HG03060 (cell line): ENCODE data around the gene ANKLE2.

Experiments used
- ATAC-seq: cut with Tn5 transposase; IDR thresholded peaks from one replicate; pipeline ENCODE4 v1.9.1; 2021; ENCODE audit warnings: low read depth, moderate number of reproducible peaks; ENCODE audit not compliant: unreplicated experiment

The ANKLE2 gene

GRCh38 chr12:132723015-132723763 lies 38.4 kb downstream of the ANKLE2 start:
- ATAC-seq, result no peak

GRCh38 chr12:132720606-132721345 lies 40.9 kb downstream of the ANKLE2 start:
- ATAC-seq, result no peak

DNA sequence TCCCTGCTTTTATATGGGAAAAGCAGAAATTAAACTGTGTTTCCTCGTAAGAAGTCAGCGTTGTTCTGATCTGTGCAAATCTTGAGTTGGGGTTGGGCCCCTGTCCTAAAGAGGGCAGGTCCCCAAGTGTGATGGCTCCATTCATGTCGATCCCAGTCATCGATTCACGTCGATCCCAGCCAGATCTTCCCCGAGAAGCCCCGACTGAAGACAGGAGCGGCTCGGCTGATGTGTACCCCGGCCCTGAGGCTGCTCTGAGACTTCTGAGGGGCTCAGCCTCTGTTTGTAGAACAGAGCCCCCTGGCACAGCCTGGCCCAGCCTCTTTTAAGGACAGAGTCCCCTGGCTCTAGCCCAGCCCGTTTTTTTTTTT lies 41.7 kb downstream of the ANKLE2 start:
- no peak for ATAC-seq

GRCh38 chr12:132719141-132719953 lies 42.3 kb downstream of the ANKLE2 start:
- ATAC-seq, result no peak

DNA sequence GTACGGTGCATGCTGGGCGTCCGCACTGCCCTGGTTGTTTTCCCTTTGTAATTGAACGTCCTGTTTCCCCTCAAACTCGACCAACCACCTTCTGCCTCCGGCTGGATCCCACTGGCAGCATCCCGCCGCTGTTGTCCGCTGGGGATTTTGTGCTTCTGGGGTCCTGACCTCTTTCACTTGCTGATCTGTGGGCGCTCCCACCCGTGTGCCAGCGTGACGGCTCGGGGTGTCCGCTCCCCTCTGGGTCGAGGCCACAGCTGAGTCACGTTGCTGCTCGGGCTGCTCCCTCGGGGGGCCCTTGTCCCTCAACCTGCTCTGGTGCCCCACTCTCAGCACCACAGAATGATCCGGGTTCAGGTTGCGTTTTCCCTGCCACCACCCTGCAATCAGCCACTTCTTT lies 43.0 kb downstream of the ANKLE2 start:
- no peak for ATAC-seq

DNA sequence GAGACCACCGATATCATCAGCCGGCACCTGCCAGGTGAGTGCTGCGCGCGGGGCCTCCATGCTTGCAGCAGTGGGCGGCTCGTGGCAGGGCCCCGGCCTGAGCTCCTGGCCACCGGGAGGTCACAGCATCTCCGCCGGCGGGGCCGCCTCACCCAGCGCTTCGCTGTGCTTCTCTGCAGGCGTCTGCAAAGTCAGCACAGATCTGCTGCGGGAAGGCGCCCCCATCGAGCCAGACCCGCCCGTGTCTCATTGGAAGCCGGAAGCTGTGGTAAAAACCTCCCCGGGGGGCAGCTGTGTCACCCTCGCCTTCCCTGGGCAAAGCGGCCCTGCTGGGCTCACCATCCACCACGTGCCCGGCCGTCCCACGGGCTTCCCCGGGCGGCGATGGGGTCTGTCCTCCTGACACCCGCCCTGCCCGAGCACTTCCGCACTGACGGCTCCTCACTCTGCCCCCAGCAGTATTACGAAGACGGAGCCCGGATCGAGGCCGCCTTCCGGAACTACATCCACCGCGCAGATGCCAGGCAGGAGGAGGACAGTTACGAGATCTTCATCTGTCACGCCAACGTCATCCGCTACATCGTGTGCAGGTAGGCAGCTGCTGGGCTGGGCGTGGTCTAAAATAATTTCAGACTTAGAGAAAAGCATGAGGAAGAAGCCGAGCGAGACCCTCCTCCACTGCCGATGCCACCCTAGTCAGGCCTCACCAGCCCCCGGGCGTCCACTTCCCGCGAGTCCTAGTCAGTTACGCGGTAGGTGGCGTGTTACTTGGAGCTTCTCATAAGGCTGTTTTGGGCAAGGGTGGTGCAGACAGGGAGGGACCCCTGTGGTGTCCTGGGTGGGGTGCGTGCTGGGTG lies 43.9 kb downstream of the ANKLE2 start:
- no peak for ATAC-seq

DNA sequence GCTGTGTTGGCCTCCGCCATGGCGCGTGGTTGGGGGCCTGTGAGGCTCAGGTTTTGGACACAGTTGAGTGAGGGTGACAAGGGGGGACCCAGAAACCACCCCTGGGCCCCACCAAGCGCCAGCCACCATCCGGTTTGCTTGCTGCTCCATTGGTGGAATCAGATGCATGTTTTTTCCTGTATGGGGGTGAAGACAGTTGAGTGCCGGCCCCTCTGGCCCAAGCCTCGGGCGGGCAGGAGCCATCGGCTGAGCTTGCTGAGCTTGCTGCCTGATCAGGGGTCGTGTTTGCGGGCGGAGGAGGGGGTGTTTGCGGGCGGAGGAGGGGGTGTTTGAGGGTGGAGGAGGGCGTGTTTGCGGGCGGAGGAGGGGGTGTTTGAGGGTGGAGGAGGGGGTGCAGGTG lies 44.6 kb downstream of the ANKLE2 start:
- ATAC-seq, result no peak

- no peak for ATAC-seq
These were observed 45.3 kb downstream of the ANKLE2 start for GRCh38 chr12:132716356-132716755.

- ATAC-seq, result no peak
These were observed 45.8 kb downstream of the ANKLE2 start for GRCh38 chr12:132715874-132716273.

DNA sequence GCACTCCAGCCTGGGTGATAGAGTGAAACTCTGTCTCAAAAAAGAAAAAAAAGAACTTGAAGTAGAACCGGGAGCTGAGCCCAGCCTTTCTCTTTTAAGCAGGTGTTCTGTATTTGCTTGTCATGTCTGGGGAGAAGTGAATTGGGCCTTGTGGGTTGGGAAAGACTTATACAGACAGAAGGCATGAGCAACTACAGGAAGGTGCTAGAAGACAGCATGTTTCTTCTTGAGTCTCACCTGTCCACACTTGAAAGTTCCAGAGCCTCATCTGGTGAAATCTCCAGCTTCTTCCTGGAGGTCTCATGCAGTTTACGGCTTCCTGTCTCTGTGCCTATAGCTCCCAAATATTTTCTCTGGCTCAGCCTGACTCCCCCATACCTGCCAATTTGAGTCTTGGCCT lies 48.5 kb downstream of the ANKLE2 start:
- ATAC-seq, result no peak

GRCh38 chr12:132711080-132711843 lies 50.4 kb downstream of the ANKLE2 start:
- peak; percentile 6 for ATAC-seq

- peak; percentile 56 for ATAC-seq
These were observed 51.1 kb downstream of the ANKLE2 start, which contains the start of gene PGAM5 for GRCh38 chr12:132710405-132711079. TSS of gene PGAM5 (plus strand) at chr12:132710842. CDS start at chr12:132710877, 35 bp downstream.

GRCh38 chr12:132710043-132710404 lies 51.6 kb downstream of the ANKLE2 start:
- ATAC-seq, result peak; percentile 14

- no peak for ATAC-seq
These were observed 53.5 kb downstream of the ANKLE2 start for GRCh38 chr12:132708150-132708549.

- ATAC-seq, result no peak
These were observed 54.4 kb downstream of the ANKLE2 start for GRCh38 chr12:132707241-132707640.

DNA sequence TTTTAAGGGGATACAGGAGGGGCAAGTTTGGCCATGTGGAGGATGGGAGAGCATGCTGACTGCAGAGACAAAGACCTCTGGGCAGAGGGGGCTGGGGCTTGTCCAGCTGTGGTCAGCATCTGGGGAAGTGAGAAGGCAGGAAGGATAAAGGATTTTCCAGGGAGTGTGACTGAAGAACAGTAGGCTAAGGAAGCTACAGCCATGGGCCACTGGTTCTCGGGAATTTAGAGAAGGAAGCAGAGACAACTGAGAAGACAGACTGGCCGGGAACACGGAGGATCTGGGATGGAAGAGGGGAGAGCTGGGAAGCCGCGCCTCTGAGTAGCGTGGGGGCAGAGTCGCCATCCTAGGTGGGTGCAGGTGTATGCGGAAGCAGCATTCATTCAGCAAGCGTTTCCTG lies 58.0 kb downstream of the ANKLE2 start:
- ATAC-seq, result no peak

DNA sequence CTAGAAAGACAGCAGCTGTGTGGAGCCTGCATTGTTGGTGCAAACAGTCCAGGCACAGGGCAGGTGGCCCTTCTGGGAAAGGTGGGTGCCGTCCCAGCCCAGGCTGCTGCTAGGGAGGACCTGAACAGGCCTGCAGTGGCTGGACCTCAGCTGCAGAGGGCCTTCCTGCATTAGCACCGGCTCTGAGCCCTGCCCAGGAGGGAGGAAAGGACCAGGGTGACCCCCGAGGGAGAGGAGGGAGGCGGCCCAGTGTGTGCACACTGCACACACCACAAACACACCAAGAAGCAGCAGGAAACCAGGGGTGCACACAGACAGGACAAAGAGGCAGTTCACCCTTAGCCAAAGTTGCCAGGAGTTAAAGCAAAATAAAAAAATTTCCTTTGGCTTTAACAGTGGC lies 59.0 kb downstream of the ANKLE2 start:
- no peak for ATAC-seq

- peak; percentile 66 for ATAC-seq
These were observed 61.3 kb downstream of the ANKLE2 start for GRCh38 chr12:132700212-132700822.

DNA sequence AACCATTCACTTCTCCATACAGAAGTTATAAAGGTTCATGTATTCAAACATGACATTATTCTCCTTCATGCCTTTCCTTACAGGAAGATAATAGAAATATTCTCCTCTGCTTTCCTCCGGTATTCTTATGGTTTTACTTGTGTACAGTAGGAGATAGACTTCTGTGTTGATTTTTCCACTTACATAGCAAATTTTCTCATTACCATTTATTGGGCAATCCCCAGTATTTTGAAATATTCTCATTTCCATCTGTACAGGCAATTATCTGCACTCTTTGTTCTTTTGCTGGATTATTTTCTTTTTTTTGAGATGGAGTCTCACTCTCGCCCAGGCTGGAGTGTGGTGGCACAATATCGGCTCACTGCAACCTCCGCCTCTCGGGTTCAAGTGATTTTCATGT lies 63.3 kb downstream of the ANKLE2 start:
- no peak for ATAC-seq
